Measurements from ENCODE around the gene GALNT9.
"Not testable (repeated sequence)": the region's sequence is repeated elsewhere in the genome, so short reads cannot be mapped to it uniquely, and the experiment has no call there.

Gene GALNT9

DNA sequence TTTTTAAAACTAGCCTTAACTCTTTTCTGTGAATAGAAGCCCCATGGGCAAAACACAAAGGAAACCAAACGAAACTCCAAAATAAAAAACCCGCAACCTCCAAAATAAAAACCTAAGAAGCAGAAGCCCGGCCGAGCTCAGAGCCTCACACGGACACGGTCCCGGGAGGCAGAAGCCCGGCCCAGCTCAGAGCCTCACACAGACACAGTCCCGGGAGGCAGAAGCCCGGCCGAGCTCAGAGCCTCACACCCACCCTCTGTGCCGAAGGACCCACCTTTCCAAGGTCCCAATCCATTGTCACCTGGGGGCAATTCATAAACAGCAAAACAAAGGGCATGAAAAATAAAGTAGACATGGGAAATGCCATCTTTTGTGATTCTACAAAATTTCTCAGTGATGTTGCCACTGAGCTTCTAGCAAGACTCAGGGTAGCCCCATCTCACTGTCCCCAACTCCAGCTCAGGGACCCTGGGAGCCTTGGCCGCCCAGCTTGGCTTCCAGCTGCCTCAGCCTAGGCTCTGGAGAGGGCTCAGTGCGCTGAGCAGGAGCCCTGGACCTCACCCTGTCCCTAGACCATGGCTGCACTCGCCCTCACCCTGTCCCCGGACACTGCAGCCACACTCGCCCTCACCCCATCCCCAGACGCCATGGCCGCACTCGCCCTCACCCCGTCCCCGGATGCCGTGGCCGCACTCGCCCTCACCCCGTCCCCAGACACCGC lies 82.2 kb downstream of the GALNT9 start:
- Histone ChIP-seq H3K27ac (ENCODE audit: poor library complexity, severe bottlenecking) (no peak overlapping the region), H3K27me3 (ENCODE audit: insufficient read depth, poor library complexity, severe bottlenecking) (peaks cover 2% of the 10 kb centered on the region), H3K9me3 (ENCODE audit: severe bottlenecking) (no peaks in the 10 kb centered on the region), H3K4me3 (ENCODE audit: severe bottlenecking) (no peak overlapping the region), H3K36me3 (ENCODE audit: low read depth) (no peaks in the 10 kb centered on the region), H3K4me1 (ENCODE audit: insufficient read depth, poor library complexity, severe bottlenecking) (no peaks in the 10 kb centered on the region)
- ATAC-seq (ENCODE audit: low read depth) = no peak
- peak; percentile 35 for DNase-seq (ENCODE audit: low spot score)
- TF ChIP-seq, protein P1, sequence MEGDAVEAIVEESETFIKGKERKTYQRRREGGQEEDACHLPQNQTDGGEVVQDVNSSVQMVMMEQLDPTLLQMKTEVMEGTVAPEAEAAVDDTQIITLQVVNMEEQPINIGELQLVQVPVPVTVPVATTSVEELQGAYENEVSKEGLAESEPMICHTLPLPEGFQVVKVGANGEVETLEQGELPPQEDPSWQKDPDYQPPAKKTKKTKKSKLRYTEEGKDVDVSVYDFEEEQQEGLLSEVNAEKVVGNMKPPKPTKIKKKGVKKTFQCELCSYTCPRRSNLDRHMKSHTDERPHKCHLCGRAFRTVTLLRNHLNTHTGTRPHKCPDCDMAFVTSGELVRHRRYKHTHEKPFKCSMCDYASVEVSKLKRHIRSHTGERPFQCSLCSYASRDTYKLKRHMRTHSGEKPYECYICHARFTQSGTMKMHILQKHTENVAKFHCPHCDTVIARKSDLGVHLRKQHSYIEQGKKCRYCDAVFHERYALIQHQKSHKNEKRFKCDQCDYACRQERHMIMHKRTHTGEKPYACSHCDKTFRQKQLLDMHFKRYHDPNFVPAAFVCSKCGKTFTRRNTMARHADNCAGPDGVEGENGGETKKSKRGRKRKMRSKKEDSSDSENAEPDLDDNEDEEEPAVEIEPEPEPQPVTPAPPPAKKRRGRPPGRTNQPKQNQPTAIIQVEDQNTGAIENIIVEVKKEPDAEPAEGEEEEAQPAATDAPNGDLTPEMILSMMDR (IDR thresholded peaks at IDR 0.05; ENCODE audit: poor library complexity, severe bottlenecking) = no peak

DNA sequence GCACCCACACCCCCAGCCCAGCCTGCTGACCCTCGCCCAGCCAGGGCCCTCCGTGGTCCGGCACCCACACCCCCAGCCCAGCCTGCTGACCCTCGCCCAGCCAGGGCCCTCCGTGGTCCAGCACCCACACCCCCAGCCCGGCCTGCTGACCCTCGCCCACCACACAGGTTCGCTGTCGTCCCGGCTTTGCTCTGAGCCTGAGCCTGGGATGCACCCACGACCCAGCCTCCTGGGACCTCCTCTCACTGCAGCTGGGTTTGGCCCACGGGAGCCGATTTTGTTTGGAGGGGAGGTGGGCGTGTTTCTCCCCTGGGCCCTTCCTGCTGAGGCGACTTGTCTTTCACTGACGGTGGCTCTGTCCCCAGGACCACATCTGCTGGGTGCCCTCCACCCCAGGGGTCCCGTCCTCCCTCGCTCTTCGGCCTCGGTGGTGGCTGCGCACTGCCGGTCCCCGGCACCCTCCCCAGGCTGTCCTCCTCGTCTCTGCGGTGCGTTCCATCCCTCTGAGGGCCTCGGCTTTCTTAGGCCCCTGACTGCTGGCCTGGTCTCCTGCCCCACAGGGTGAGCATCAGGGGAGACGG lies 83.8 kb downstream of the GALNT9 start:
- Histone ChIP-seq H3K36me3 (ENCODE audit: low read depth) (no peaks in the 10 kb centered on the region), H3K4me3 (ENCODE audit: severe bottlenecking) (no peak overlapping the region), H3K27ac (ENCODE audit: poor library complexity, severe bottlenecking) (no peak overlapping the region), H3K27me3 (ENCODE audit: insufficient read depth, poor library complexity, severe bottlenecking) (peaks cover 2% of the 10 kb centered on the region), H3K9me3 (ENCODE audit: severe bottlenecking) (no peaks in the 10 kb centered on the region), H3K4me1 (ENCODE audit: insufficient read depth, poor library complexity, severe bottlenecking) (no peaks in the 10 kb centered on the region)
- TF ChIP-seq, protein P1 (IDR thresholded peaks at IDR 0.05; ENCODE audit: poor library complexity, severe bottlenecking) = no peak
- peak; percentile 62 for DNase-seq (ENCODE audit: low spot score)
- ATAC-seq (ENCODE audit: low read depth) = no peak

DNA sequence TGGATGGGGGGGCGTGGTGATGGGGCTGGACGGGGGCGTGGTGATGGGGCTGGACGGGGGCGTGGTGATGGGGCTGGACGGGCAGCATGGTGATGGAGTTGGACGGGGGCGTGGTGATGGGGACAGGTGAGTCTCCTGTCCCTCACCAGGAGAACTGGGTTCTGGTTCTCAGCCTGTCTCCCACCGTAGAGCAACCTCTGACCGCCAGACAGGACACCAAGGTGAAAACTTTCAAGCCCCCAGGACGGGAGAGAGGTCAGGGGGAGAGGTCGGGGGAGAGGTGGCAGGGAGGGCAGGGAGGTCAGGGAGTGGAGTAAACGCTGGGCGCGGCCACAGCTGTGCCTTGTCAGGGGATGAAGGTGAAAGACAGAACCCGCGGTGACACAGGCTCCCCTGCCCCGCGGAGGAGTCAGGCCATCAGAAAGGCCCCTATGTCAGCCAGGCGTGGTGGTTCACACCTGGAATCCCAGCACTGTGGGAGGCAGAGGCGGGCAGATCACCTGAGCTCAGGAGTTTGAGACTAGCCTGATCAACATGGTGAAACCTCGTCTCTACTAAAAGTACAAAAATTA lies 84.6 kb downstream of the GALNT9 start:
- no peak for ATAC-seq (ENCODE audit: low read depth)
- DNase-seq (ENCODE audit: low spot score) = peak; percentile 32
- Histone ChIP-seq H3K36me3 (ENCODE audit: low read depth) (no peaks in the 10 kb centered on the region), H3K4me1 (ENCODE audit: insufficient read depth, poor library complexity, severe bottlenecking) (no peaks in the 10 kb centered on the region), H3K27me3 (ENCODE audit: insufficient read depth, poor library complexity, severe bottlenecking) (peaks cover 2% of the 10 kb centered on the region), H3K27ac (ENCODE audit: poor library complexity, severe bottlenecking) (no peak overlapping the region), H3K4me3 (ENCODE audit: severe bottlenecking) (no peak overlapping the region), H3K9me3 (ENCODE audit: severe bottlenecking) (no peaks in the 10 kb centered on the region)
- TF ChIP-seq, protein P1 (IDR thresholded peaks at IDR 0.05; ENCODE audit: poor library complexity, severe bottlenecking) = no peak

DNA sequence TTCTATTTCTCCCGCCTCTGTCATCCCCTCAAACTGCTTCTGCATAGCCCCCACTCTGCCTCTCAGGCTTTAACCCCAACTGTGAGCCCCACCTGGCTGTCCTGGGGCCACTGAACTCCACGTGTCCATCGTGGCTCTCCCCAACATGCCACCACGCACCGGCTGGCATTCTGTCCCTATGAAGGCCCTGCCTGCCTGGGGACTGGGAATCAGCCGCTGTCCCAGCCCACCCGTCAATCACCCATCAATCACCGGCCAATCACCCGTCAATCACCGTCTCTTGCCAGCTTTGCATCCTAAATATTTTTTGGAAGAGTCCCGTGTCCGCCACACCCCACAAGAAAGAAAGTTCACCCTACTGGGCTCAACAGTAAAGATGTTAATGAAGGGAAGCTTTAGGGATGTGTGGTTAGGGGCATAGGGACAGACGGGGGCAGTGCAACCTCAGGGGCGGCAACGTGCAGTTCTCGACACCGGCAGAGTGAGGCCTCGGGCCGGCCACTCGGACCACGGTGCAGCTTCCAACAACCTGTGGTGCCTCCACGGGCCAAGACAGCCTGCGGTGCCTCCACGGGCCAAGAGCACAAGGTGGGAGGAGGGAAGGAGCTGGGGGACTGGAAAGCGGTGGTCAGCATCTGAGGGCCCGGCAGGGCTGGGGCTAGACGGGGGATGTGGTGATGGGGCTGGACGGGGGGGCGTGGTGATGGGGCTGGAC lies 85.6 kb downstream of the GALNT9 start:
- Histone ChIP-seq H3K27me3 (ENCODE audit: insufficient read depth, poor library complexity, severe bottlenecking) (no peaks in the 10 kb centered on the region), H3K36me3 (ENCODE audit: low read depth) (no peaks in the 10 kb centered on the region), H3K27ac (ENCODE audit: poor library complexity, severe bottlenecking) (no peak overlapping the region), H3K4me1 (ENCODE audit: insufficient read depth, poor library complexity, severe bottlenecking) (no peaks in the 10 kb centered on the region), H3K4me3 (ENCODE audit: severe bottlenecking) (no peak overlapping the region), H3K9me3 (ENCODE audit: severe bottlenecking) (no peaks in the 10 kb centered on the region)
- ATAC-seq (ENCODE audit: low read depth) (no peak), DNase-seq (ENCODE audit: low spot score) (peak; percentile 38)
- TF ChIP-seq, protein P1 (IDR thresholded peaks at IDR 0.05; ENCODE audit: poor library complexity, severe bottlenecking) = no peak

- H3K9me3 ChIP-seq (ENCODE audit: severe bottlenecking); H3K27ac ChIP-seq (ENCODE audit: poor library complexity, severe bottlenecking); H3K4me3 ChIP-seq (ENCODE audit: severe bottlenecking); H3K36me3 ChIP-seq (ENCODE audit: low read depth); ATAC-seq (ENCODE audit: low read depth); H3K4me1 ChIP-seq (ENCODE audit: insufficient read depth, poor library complexity, severe bottlenecking); H3K27me3 ChIP-seq (ENCODE audit: insufficient read depth, poor library complexity, severe bottlenecking): not testable (repeated sequence)
- DNase-seq (ENCODE audit: low spot score) = peak; percentile 73
Observed at GRCh38 chr12:132243171-132243570, 86.2 kb downstream of the GALNT9 start.

GRCh38 chr12:132240669-132241007 lies 88.8 kb downstream of the GALNT9 start:
- H3K27ac ChIP-seq (ENCODE audit: poor library complexity, severe bottlenecking); H3K4me3 ChIP-seq (ENCODE audit: severe bottlenecking); ATAC-seq (ENCODE audit: low read depth); H3K36me3 ChIP-seq (ENCODE audit: low read depth); H3K4me1 ChIP-seq (ENCODE audit: insufficient read depth, poor library complexity, severe bottlenecking); H3K9me3 ChIP-seq (ENCODE audit: severe bottlenecking); H3K27me3 ChIP-seq (ENCODE audit: insufficient read depth, poor library complexity, severe bottlenecking): not testable (repeated sequence)
- peak; percentile 36 for DNase-seq (ENCODE audit: low spot score)
